Thyroid gland (tissue), 4 donors: Measurements from ENCODE around the gene GRIA4. TPM values are rescaled to one million over a fixed set of nuclear protein-coding genes. Genes with fewer than 3 reads are reported as not detected.

Experiments used
- DNase-seq, 2 donors: peaks; one replicate each; pipeline ENCODE4 v3.0.0-alpha.2; 2019
- H3K27ac ChIP-seq, 3 donors: fragments of 200-600 bp; sonication (generic); 1 replicate in 2 of 3; 2 replicates in 1 of 3; pipeline ENCODE4 v1.5.1; 2016 to 2019; ENCODE audit warnings: mild to moderate bottlenecking in 1 of 3, moderate library complexity in 1 of 3
- H3K27me3 ChIP-seq: fragments of 200-600 bp; sonication (generic); one replicate; pipeline ENCODE4 v1.5.1; 2019
- H3K36me3 ChIP-seq, 2 donors: fragments of 200-600 bp; sonication (generic); one replicate each; pipeline ENCODE4 v1.5.1; 2016 to 2019
- H3K4me1 ChIP-seq, 2 donors: fragments of 200-600 bp; sonication (generic); one replicate each; pipeline ENCODE4 v1.5.1; 2017 to 2019
- H3K4me3 ChIP-seq, 3 donors: fragments of 200-600 bp; sonication (generic); replicated peaks in 1 of 3; 1 replicate in 2 of 3; 2 replicates in 1 of 3; pipeline ENCODE4 v1.5.1; 2016; ENCODE audit warnings: mild to moderate bottlenecking in 1 of 3
- H3K9me3 ChIP-seq: fragments of 200-600 bp; sonication (generic); one replicate; pipeline ENCODE4 v1.5.1; 2017
- POLR2A ChIP-seq, 2 donors: fragments of 450-650 bp; IDR thresholded peaks; one replicate each; pipeline ENCODE4 v1.6.1; 2017; ENCODE audit warnings: antibody characterized with exemption in 2 of 2, mild to moderate bottlenecking in 2 of 2, moderate library complexity in 1 of 2
- WGBS, 2 donors: methylation state at CpG; one replicate each; pipeline ENCODE4 v1.1.5; 2017; 5-methylcytosine and 5-hydroxymethylcytosine counted together
- intact Hi-C: fragments of 100-400 bp; cut with DNase I; formaldehyde crosslinking; loops from one replicate; pipeline ENCODE4 v1.15.1; 2023
- total RNA-seq, 4 donors: library from RNA; depleted of rRNA; stranded (reverse); fragments of >200 nt; gene quantifications; one replicate each; pipeline ENCODE4 v1.2.3, GENCODE V29; 2016
- TF ChIP-seq, protein P1 (sequence below), 6 experiments: fragments of 200-600 bp in 3 of 6; fragments of 450-650 bp in 3 of 6; sonication (generic) in 3 of 6; IDR thresholded peaks; one replicate each; pipeline ENCODE4 v1.5.1; 2016 to 2019; ENCODE audit warnings: antibody characterized with exemption in 6 of 6, mild to moderate bottlenecking in 2 of 6, inconsistent platforms in 1 of 6, moderate library complexity in 1 of 6

The GRIA4 gene
- total RNA-seq, 4 donors from 2014 or later, result 0.11 TPM; not detected in 3

DNA sequence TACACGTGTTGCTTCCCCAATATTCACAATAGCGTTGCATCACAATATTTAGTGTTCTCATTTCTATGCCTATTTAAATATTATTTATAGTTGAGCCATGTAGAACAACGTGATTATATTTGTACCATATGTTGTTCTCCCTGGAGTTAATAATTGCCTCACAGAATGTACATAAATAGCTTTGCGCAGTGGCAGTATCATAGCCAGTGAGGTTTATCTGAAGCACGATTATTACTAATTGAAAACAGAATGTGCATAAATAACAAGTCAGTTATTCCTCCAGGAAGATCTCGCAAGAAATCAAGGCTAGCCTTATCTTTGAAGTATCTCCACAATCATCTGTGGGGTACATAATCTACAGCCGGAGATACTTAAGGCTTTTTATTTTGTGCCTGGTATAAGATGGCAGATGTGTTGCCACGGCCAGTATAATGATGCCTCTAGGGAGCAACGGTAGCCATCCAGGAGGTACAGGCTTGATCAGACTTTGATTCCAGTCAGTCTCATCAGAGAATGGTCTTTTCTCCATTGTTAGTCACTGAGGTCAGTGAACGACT lies 214.7 kb downstream of the GRIA4 start:
- 89 to 91% methylated on average over 10 of the region's 10 CpGs for whole genome bisulfite sequencing, 2 donors
- Histone ChIP-seq H3K4me1 (no peaks in the 10 kb centered on the region), H3K36me3 (no peaks in the 10 kb centered on the region), H3K9me3 (no peaks in the 10 kb centered on the region), H3K27ac (no peak overlapping the region), H3K27me3 (no peaks in the 10 kb centered on the region), H3K4me3 (no peak overlapping the region)
- DNase-seq, result no peak
- TF ChIP-seq POLR2A (IDR thresholded peaks at IDR 0.05), result no peak
- TF ChIP-seq, protein P1, sequence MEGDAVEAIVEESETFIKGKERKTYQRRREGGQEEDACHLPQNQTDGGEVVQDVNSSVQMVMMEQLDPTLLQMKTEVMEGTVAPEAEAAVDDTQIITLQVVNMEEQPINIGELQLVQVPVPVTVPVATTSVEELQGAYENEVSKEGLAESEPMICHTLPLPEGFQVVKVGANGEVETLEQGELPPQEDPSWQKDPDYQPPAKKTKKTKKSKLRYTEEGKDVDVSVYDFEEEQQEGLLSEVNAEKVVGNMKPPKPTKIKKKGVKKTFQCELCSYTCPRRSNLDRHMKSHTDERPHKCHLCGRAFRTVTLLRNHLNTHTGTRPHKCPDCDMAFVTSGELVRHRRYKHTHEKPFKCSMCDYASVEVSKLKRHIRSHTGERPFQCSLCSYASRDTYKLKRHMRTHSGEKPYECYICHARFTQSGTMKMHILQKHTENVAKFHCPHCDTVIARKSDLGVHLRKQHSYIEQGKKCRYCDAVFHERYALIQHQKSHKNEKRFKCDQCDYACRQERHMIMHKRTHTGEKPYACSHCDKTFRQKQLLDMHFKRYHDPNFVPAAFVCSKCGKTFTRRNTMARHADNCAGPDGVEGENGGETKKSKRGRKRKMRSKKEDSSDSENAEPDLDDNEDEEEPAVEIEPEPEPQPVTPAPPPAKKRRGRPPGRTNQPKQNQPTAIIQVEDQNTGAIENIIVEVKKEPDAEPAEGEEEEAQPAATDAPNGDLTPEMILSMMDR (IDR thresholded peaks at IDR 0.05), result no peak
- intact Hi-C loops, result no loop called here

DNA sequence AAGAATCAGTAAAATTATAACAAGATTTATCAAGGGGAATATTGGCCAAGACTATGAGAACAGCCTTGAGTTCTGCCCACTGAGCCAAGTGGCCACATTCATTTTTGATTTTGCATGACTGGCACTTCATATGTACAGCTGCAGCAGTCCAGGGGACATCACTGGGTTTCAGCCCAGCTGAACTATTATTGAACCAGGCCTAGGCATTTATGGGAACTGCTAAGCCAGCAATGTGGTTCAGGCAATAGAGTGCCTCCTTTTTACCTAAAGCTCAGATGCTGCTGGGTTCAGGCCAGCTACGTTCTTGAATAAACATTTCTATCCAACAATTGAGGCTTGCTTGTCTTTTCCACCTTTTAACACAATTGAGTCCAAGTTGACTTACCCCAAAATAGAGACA lies 215.3 kb downstream of the GRIA4 start:
- TF ChIP-seq POLR2A (IDR thresholded peaks at IDR 0.05), result no peak
- TF ChIP-seq, protein P1 (IDR thresholded peaks at IDR 0.05), result no peak
- H3K9me3 ChIP-seq, result no peaks in the 10 kb centered on the region
- 67 to 72% methylated on average over 1 of the region's 1 CpG for WGBS, 2 donors
- DNase-seq, result no peak
- H3K27me3 ChIP-seq, result no peaks in the 10 kb centered on the region
- intact Hi-C loops, result no loop called here
- no peak overlapping the region for H3K27ac ChIP-seq
- H3K4me1 ChIP-seq, result no peaks in the 10 kb centered on the region
- no peaks in the 10 kb centered on the region for H3K36me3 ChIP-seq
- no peak overlapping the region for H3K4me3 ChIP-seq

DNA sequence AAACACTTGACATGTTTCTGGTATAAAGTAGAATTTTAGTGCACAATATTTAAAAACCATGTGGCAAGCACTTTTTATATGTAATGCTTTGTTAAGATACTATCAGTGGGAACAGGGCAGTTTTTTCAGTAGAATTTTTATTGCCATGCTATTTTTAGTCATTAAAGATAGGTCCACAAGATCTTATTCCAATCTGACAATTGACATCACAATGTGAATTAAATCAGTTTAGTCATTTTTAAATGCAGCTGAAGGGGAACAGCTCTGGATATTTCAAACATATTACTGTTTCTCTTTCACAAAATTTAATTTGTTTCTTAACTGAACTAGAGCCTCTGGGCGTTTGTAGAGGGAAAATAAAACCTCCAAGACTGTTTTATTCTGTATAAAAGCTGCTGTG lies 218.0 kb downstream of the GRIA4 start:
- H3K9me3 ChIP-seq, result no peaks in the 10 kb centered on the region
- H3K36me3 ChIP-seq, result no peaks in the 10 kb centered on the region
- no peak overlapping the region for H3K4me3 ChIP-seq
- no peak for DNase-seq
- no peak overlapping the region for H3K27ac ChIP-seq
- no peaks in the 10 kb centered on the region for H3K27me3 ChIP-seq
- intact Hi-C loops, result no loop called here
- no peaks in the 10 kb centered on the region for H3K4me1 ChIP-seq
- TF ChIP-seq POLR2A (IDR thresholded peaks at IDR 0.05), result no peak
- TF ChIP-seq, protein P1 (IDR thresholded peaks at IDR 0.05), result no peak
- 31 to 41% methylated on average over 1 of the region's 1 CpG for WGBS, 2 donors

DNA sequence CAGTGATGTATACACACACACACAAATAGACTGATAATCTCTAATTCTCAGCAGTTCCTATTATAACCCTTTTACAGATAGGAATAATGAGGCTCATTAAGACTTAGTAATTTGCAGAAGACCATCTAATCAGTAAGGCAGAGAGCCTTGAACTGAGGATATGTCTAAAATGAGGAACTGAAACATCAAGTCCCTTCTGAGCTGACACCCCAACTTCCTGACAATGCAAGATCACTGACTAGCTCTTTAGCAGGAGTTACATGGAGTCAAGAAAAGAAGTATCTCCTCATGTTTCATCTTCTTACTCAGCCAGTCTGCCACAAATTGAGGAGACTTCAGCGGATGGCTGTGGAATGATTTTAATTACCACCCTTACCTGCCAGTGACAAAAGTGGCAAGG lies 219.2 kb downstream of the GRIA4 start:
- Histone ChIP-seq H3K36me3 (no peaks in the 10 kb centered on the region), H3K9me3 (no peaks in the 10 kb centered on the region), H3K27ac (no peak overlapping the region), H3K27me3 (no peaks in the 10 kb centered on the region), H3K4me1 (no peaks in the 10 kb centered on the region), H3K4me3 (no peak overlapping the region)
- 86 to 96% methylated on average over 1 of the region's 1 CpG for WGBS, 2 donors
- DNase-seq, result no peak
- no peak for TF ChIP-seq POLR2A (IDR thresholded peaks at IDR 0.05)
- TF ChIP-seq, protein P1 (IDR thresholded peaks at IDR 0.05), result no peak
- intact Hi-C loops, result no loop called here

DNA sequence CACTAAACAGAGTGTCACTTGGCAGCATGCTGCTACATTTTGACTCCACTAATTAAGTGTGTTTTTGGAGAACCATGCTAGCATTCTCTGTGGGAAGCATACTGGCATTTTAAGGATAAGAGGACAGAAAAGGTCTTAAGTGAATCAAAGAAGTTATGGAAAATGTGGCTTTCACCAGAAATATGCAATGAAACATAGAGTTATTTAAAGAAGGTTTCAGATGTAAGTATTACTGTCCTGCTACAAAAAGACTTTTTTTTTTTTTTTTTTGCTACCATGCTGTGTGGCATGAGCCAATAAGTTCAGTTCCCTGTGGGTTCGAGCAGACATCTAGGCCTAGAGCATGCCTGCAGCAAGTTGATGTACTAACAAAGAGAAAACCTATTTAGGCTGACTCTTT lies 224.6 kb downstream of the GRIA4 start:
- 83 to 86% methylated on average over 1 of the region's 1 CpG for WGBS, 2 donors
- H3K27me3 ChIP-seq, result no peaks in the 10 kb centered on the region
- no peaks in the 10 kb centered on the region for H3K36me3 ChIP-seq
- no peak for DNase-seq
- intact Hi-C loops, result no loop called here
- H3K9me3 ChIP-seq, result no peaks in the 10 kb centered on the region
- no peak overlapping the region for H3K27ac ChIP-seq
- no peak overlapping the region for H3K4me3 ChIP-seq
- no peaks in the 10 kb centered on the region for H3K4me1 ChIP-seq
- TF ChIP-seq, protein P1 (IDR thresholded peaks at IDR 0.05), result no peak
- no peak for TF ChIP-seq POLR2A (IDR thresholded peaks at IDR 0.05)
